SKM-1 (cell line): Measurements from ENCODE around the gene ZNF765.
"Not testable (repeated sequence)": the region's sequence is repeated elsewhere in the genome, so short reads cannot be mapped to it uniquely, and the experiment has no call there.

ENCODE experiments used
- DNase-seq: peaks from one replicate; lab custom pipeline; 2025; ENCODE audit not compliant: unreplicated experiment; lab: John Stamatoyannopoulos, UW

The ZNF765 gene

DNA sequence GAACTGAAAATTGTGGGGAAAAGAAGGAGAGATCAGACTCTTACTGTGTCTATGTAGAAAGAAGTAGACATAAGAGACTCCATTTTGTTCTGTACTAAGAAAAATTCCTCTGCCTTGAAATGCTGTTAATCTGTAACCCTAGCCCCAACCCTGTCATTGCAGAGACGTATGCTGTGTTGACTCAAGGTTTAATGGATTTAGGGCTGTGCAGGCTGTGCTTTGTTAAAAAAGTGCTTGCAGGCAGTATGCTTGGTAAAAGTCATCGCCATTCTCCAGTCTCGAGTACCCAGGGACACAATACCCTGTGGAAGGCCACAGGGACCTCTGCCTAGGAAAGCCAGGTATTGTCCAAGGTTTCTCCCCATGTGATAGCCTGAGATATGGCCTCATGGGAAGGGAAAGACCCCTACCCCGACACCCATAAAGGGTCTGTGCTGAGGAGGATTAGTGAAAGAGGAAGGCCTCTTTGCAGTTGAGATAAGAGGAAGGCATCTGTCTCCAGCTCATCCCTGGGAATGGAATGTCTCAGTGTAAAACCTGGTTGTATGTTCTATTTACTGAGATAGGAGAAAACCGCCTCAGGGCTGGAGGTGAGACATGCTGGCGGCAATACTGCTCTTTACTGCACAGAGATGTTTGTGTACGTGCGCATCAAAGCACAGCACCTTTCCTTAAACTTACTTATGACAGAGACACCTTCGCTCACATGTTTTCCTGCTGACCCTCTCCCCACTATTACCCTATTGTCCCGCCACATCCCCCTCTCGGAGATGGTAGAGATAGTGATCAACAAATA lies 25.8 kb downstream of the ZNF765 start:
- DNase-seq, result not testable (repeated sequence)

DNA sequence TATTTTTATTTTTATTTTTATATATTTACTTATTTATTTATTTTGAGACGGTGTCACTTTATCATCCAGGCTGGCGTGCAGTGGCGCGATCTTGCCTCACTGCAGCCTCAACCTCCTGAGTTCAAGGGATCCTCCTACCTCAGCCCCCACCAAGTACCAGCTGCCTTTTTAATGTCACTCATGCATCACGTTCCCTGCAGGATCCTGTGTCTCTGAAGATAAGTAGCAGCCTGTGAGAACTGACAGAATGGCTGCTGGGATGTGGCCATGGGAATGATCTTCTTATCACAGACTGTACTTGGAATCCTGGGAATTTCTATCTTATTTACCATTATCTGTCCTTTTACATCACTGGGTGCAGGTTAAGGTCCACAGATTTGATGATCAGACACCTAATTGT lies 27.6 kb downstream of the ZNF765 start:
- DNase-seq, result no peak

DNA sequence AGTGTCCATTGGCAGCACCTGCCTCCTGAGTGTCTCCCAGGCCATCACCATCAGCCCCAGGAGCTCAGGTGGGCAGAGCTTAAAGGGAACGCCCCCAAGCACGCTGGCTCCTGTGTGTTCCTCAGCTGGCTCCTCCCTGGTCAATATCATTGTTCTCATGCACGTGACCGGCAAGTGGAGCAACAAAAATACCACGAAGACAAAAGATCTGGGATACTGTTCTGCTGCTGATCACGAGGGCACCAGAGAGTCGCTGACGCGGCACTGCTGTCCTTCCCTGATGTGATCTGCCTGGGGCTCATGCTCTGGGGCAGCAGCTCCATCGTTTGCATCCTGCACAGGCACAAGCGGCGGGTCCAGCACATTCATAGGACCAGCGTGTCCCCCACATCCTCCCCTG lies 28.1 kb downstream of the ZNF765 start:
- not testable (repeated sequence) for DNase-seq

DNA sequence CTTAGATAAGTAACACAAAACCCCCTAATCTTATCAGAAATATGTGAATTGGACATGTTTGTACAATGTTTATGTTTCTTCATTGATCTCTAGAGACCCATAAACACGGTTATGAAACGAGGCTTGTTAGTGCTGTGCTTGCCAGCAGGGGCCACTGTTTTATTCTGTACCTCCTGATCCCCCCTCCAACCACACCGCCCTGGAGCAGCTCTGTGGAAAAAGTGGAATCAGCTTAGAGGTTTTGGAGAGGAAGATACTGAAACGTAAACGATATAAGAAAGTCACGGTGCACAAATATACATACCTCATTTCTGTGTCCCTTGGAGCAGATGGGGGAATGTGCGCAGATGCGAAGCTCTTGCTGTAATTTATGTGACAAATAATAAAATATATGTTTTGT lies 28.7 kb downstream of the ZNF765 start:
- DNase-seq, result not testable (repeated sequence)

DNA sequence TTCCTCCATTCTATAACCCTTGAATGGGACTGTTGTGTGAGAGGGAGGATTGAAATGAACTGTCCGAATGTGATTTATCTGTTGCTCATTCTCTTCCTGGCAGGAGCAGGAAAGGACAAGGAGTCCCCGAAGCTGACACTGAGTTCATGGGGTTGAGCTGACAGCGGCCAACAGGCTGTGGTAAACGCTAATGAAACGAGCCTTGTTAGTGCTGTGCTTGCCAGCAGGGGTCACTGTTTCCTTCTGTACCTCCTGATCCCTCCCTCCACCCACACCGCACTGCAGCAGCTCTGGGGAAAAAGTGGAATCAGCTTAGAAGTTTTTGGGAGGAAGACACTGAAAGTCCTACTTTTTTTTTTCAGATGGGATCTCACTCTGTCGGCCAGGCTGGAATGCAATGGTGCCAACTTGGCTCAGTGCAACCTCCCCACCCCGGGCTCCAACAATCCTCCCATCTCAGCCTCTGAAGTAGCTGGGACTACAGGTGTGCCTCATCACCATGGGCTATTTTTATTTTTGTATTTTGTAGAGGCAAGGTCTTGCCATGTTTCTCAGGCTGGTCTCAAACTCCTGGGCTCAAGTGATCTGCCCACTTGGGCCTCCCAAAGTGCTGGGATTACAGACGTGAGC lies 30.1 kb downstream of the ZNF765 start:
- peak; percentile 0 for DNase-seq

DNA sequence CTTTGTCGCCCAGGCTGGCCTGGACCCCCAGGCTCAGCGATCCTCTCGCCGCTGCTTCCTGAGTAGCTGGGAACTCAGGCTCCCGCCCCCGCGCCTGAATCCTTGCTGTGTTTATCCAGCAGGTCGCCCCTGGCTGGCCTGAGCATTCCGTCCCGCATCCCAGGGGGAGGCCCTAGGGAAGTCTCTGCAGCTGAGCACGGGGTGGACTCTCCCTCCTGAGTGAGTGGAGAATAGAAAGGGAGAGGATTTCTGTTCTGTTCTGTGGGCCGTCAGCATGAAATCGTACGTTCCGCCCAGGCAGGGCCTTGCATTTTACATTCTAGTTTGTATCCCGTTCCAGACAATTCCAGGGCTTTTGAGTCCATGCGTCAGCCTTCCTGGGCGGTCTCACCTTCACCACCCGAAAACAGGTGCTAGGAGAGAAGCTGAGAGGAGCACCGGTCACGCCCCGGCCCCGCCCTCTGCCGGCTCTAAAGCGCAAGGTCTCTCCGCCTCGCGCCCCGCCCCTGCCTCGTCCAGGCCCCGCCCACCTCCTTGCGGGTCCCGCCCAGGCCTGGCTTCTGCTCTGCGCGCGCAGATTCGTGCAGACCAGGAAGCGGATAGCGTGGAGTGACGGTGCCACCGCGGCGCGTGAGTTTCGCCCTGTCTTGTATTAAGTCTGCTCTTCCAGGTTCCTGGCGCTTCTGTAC lies 36.6 kb downstream of the ZNF765 start, which contains the start of gene ZNF761:
TSS of gene ZNF761 (plus strand) at position 586 of the 689 bp plus-strand sequence. CDS start 15,285 bp downstream, outside the sequence.
- peak; percentile 49 for DNase-seq

DNA sequence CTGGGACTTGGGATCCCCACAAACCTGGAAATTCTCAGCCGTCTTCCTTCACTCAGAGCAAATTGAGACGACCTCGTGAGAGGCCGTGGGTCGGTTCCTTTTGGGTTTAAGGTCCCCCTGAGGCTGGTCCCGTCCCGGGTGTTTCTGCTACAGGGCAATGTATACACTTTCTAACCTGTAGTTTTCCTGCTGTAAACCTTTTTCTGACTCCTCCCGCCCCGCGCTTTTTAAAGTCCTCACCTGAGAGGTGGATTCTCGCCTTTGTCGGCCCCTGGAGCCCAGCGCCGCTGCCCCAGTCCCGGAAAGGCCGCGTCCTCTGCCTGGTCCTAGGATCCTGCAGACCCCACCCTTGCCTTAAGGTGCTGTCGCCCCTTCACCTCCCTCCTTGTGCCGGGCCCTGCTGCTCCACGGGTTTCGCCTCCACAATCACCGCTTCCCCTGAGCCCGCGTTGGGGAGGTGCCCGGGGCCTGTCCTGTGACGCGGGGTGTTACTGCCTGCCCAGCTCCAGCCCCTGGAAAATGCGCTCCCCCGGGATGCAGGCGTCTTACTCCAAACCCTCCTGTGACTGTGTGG lies 37.2 kb downstream of the ZNF765 start:
- DNase-seq, result no peak

DNA sequence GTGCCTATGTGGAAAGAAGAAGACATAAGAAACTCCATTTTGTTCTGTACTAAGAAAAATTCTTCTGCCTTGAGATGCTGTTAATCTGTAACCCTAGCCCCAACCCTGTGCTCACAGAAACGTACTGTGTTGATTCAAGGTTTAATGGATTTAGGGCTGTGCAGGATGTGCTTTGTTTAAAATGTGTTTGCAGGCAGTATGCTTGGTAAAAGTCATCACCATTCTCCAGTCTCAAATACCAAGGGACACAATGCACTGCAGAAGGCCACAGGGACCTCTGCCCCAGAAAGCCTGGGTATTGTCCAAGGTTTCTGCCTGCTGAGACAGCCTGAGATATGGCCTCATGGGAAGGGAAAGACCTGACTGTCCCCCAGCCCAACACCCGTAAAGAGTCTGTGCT lies 48.9 kb downstream of the ZNF765 start:
- DNase-seq, result not testable (repeated sequence)

DNA sequence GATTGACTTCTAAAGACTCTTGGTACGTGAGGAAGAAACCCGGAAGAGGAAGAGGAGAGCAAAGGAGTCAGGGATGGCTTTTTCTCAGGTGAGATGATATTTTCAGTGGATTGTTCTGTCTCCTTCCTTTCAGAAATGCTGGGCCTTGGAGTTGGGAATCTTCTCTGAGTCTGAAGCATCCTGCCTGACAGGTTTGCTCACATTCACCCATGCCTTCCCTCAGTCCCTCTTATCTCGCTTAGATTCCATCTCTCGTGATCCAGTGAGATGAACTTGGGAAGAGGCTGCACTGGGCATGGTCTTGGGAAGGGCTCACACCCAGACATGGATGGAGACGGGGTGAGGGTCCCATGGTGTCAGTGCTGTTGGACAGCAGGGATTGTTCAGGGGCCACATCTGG lies 52.2 kb downstream of the ZNF765 start:
- not testable (repeated sequence) for DNase-seq

DNA sequence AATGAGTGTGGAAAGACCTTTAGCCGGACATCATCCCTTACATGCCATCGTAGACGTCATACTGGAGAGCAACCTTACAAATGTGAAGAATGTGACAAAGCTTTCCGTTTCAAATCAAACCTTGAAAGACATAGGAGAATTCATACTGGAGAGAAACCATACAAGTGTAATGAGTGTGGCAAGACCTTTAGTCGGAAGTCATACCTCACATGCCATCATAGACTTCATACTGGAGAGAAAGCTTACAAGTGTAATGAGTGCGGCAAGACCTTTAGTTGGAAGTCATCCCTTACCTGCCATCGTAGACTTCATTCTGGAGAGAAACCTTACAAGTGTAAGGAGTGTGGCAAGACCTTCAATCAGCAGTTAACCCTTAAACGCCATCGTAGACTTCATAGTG lies 60.9 kb downstream of the ZNF765 start:
- DNase-seq, result no peak

DNA sequence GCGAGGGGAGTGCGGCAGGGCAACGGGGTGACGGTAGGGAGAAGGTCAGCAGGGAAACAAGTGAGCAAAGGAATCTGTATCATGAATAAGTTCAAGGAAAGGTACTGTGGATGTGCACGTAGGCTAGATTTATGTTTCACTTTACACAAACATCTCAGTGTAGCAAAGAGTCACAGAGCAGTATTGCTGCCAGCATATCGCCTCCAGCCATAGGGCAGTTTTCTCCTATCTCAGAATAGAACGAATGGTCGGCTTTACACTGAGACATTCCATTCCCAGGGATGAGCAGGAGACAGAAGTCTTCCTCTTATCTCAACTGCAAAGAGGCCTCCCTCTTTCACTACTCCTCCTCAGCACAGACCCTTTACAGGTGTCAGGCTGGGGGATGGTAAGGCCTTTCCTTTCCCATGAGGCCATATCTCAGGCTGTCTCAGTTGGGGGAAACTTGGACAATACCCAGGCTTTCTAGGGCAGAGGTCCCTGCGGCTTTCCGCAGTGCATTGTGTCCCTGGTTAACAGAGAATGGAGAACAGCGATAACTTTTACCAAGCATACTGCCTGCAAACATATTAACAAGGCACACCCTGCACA lies 65.3 kb downstream of the ZNF765 start:
- not testable (repeated sequence) for DNase-seq

DNA sequence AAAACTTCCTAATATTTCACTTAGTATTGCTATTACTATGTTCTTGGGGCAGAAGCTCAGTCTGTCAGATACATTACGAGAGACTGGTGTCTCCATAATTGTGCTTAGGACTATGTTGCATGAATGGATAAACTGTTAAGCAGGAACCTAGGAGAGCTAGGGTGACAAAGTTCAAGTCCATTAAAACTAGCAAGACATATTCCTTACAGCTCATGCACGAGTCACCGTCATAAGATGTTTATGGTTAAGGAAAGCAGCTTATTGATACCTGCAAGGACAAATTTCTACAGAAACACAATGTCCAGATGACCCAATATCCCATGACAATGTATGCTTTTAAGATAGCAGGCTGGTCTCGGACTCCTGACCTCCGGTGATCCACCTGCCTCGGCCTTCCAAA lies 66.9 kb downstream of the ZNF765 start:
- no peak for DNase-seq

DNA sequence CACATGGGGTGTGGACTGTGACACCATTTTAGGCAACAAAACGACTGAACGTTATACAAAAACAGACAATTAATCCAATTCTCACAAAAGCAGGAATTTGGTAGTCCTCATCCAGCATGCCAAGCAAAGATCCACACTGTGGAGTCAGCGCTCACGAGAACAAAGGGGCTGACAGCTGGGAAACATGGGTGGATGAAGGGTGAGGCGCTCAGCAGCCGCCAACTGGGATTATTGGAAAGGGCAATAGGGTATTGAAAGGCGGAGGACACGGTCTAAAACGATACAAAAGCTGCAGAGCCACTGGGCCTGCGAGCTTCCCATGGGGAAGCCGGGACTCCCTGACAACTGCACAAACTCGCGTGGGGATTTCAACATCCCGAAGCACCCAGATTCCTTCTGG lies 67.9 kb downstream of the ZNF765 start:
- no peak for DNase-seq

DNA sequence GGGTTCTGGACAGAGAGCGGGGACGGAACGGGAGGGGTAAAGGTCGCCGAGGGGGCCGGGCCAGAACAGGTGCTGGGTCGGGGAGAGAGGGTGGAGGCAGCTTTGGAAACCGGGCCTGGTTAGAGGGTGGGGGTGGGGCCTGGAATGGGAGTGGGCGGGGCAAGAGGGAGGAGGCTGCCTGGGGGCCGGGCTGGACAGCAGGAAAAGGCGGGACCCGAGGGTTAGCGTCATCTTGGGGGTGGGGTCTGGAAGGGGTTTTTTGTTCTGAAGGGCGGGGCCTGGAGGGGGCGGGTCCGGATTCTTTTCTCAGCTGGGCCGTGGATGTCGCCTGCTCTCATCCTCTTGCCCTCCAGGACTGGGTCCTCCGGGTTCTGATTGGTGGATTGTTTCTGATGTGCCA lies 68.3 kb downstream of the ZNF765 start:
- DNase-seq, result no peak

DNA sequence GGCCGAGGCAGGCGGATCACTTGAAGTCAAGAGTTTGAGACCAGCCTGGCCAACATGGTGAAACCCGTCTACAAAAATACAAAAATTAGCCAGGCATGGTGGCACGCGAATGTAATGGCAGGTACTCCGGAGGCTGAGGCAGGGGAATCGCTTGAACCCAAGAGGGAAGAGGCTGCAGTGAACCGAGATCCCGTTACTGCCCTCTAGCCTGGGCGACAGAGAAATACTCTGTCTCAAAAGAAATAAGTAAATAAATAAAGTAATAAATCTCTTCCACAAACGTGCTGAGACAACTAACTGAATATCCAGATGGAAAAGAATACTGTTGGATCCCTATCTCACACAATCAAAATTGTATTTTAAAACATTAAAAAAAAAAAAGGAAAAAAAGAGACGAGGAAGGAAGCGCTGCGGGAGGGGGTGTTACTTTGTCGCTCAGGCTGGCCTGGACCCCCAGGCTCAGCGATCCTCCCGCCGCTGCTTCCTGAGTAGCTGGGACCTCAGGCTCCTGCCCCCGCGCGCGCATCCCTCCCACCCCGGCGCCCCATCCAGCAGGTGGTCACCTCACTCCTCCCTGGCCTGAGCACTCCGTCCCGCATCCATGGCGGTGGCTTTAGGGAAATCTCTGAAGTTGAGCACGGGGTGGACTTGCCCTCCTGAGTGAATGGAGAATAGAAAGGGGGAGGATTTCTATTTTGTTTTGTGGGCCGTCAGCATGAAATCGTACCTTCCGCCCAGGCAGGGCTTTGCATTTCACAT lies 72.0 kb downstream of the ZNF765 start:
- DNase-seq, result no peak

DNA sequence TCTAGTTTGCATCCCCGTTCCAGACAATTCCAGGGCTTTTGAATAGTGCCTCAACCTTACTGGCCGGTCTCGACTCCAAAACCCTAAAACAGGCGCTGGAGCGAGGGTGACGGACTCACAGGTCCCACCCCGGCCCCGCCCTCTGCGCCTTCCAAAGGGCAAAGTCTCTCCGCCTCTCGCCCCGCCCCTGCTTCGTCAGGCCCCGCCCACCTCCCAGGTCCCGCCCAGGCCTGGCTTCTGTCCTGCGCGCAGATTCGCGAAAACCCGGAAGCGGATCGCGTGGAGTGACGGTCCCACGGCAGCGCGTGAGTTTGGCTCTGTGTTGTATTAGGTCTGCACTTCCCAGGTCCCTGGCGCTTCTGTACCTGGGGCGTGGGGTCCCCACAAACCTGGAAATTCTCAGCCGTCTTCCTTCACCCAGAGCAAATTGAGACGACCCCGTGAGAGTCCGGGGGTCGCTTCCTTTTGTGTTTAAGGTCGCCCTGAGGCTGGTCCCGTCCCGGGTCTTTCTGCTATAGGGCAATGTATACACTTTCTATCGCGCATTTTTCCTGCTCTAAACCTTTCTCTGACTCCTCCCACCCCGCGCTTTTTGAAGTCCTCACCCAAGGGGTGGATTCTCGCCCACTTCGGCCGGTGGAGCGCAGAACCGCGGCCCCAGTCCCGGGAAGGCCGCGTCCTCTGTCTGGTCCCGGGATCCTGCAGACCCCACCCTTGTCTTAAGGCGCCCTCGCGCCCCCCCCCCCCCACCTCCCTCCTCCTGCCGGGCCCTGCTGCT lies 72.7 kb downstream of the ZNF765 start, which contains the start of gene ZNF813:
TSS of gene ZNF813 (plus strand) at position 249 of the 778 bp plus-strand sequence. CDS start 16,090 bp downstream, outside the sequence.
- DNase-seq, result peak; percentile 15

DNA sequence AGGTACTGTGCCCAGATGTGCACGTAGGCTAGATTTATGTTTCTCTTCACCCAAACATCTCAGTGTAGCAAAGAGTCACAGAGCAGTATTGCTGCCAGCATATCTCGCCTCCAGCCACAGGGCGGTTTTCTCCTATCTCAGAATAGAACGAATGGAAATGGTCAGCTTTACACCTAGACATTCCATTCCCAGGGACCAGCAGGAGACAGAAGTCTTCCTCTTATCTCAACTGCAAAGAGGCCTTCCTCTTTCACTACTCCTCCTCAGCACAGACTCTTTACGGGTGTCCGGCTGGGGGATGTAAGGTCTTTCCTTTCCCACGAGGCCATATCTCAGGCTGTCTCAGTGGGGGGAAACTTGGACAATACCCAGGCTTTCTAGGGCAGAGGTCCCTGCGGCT lies 73.7 kb downstream of the ZNF765 start:
- DNase-seq, result not testable (repeated sequence)

DNA sequence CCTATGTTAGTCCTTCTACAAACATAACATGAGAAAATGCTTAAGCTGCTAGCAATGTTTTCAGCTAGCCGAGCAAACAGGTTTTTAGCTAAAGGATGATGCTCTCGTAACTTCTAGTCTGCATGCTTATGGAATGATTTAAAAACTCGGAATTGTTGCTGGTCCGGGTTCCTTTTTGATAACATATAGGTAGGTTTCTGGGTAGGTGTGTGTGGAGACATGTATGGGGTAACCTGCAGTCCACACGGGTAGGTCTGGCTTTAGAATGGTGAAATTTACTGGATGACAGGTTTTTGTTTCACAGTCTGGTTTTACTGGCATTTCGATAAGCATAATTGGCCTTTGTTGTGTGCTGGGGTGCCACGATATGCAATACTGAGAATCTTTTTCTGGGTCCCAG lies 77.0 kb downstream of the ZNF765 start:
- DNase-seq, result no peak

DNA sequence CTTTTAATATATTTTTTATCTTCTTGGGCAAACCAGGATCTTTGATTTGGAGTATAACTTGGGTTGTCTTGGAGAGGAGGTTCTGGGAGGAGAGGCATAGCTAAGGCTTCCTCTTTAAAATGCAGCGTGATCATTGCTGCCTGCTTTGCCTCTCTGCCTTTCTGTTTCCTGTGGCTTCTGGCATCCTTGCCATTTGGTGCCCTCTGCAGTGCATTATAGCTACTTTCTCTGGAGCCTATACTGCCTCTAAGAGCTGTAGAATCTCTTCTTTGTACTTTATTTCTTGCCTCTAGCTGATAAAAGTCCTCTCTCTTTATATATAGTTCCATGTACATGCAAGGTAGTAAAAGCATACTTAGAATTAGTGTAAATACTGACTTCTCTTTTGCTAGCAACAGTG lies 79.9 kb downstream of the ZNF765 start:
- not testable (repeated sequence) for DNase-seq
